ENCODE measurements around the gene SPP1.

The SPP1 gene

DNA sequence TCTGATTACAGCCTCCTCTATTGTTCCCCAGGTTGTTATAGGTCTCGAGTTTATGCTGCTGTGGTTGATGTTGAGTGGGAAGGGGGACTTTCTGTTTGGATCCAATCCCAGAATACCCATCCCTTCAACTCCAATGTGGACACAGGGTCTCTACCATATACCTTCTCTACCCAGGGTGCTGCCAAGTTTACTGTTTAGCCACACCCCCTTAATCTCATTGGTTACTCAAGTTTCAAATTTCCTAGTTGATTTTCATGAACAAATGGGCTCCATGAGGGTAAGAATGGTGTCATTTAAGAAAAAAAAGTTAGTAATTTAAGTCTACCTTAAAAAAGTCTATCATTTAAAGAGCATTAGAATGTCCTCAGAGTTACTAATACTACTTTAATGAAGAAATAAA is 3.6 kb upstream of the SPP1 start:
- H3K4me3 Mint-ChIP-seq, result no peak overlapping the region
- peaks cover 6% of the 10 kb centered on the region for H3K4me1 Mint-ChIP-seq (ENCODE audit: low read depth)
- no peak overlapping the region for H3K27ac Mint-ChIP-seq
- peaks cover 47% of the 10 kb centered on the region for H3K27me3 Mint-ChIP-seq (ENCODE audit: low read depth)
- H3K36me3 Mint-ChIP-seq (ENCODE audit: low read depth), result no peaks in the 10 kb centered on the region
- H3K9me3 Mint-ChIP-seq, result no peaks in the 10 kb centered on the region

DNA sequence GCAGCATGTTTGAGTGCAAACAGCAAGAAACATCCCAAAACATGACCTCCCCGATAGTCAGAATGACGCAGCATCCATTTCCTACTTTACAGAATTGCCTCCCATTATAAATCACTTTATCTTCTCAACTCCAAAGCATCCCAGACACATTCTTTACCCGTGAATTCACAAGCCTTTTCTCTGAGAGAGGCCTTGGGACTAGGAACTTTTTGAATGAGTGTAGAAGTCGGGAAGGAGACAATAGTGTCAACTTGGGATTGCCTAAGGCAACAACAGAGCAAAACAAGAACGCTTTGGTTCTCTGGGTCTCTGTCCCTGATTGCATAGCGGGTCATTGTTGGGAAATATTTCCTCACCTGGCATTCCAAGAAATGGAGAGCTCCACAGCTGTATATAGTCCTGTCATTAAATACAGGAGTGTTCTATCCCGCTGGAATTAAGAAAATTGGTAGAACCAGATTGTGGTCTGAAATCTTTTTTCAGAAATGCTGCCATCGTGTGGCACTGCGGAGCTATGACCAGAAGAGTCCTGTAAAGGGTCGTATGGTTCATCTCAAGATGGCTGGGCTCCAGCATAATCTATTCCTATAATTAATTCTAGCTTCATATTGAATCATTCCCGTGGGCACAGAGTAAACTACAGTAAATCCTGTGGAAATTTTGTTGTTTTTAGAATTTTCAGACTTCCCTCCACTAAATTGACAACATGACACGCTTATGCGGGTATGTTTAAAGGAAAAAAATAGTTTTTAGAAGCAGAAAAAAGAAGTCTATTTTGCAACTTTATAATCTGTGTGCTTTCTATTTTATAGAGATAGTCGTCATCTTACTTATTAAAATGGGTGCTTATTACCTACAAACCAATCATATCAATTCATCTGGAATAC is 2.0 kb upstream of the SPP1 start:
- H3K9me3 Mint-ChIP-seq, result no peaks in the 10 kb centered on the region
- H3K4me1 Mint-ChIP-seq (ENCODE audit: low read depth), result peaks cover 6% of the 10 kb centered on the region
- H3K27me3 Mint-ChIP-seq (ENCODE audit: low read depth), result peaks cover 54% of the 10 kb centered on the region
- H3K4me3 Mint-ChIP-seq, result no peak overlapping the region
- H3K27ac Mint-ChIP-seq, result no peak overlapping the region
- no peaks in the 10 kb centered on the region for H3K36me3 Mint-ChIP-seq (ENCODE audit: low read depth)

DNA sequence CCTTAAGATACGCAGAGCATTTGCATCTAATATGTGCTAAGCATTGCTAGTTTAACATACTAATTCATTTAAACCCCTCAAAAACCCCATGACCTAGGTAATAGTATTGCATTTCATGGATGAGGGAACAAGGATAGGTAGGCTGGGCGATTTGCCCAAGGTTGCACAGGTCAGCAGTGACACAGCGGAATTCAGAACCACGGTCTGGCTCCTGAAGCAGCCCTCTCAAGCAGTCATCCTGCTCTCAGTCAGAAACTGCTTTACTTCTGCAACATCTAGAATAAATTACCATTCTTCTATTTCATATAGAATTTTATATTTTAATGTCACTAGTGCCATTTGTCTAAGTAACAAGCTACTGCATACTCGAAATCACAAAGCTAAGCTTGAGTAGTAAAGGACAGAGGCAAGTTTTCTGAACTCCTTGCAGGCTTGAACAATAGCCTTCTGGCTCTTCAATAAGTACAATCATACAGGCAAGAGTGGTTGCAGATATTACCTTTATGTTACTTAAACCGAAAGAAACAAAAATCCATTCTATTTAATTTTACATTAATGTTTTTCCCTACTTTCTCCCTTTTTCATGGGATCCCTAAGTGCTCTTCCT is 555 bp upstream of the SPP1 start:
- H3K4me3 Mint-ChIP-seq, result no peak overlapping the region
- no peaks in the 10 kb centered on the region for H3K36me3 Mint-ChIP-seq (ENCODE audit: low read depth)
- H3K9me3 Mint-ChIP-seq, result no peaks in the 10 kb centered on the region
- no peak overlapping the region for H3K27ac Mint-ChIP-seq
- peaks cover 6% of the 10 kb centered on the region for H3K4me1 Mint-ChIP-seq (ENCODE audit: low read depth)
- H3K27me3 Mint-ChIP-seq (ENCODE audit: low read depth), result peaks cover 59% of the 10 kb centered on the region

DNA sequence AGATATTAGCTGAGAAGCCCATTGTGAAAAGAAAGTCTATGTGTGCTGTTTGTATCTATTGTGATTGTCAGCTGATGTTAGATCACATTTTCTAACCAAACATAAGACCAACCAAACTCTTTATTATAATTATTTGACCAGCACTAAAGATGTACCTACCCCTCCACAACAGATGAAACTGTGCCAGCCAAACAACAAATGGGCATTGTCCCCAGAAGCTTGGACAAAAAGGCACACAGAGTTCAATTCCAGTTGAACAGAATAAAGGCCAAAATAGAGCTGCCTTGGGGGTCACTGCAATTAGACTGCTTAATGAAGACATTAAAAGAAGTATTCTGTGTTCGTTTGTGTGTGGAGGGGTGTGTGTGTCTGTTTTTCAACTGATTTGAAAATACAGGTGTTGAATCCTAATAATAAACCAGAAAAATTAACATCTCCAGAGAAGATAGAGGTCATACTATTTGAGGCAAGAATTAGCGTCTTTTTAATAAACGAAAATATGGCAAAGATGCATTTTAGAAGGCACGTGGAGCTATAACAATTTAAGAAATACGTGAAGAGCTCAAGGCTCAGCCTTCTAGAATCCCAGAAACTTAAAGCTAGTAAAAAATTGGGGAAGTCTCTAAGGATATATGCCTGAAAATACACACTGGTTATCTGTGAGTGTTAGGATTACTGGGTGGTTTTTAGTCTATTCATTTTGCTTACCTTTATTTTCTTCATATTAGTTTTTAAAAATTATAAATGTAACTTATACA is 2.2 kb downstream of the SPP1 start:
- H3K9me3 Mint-ChIP-seq, result no peaks in the 10 kb centered on the region
- H3K27me3 Mint-ChIP-seq (ENCODE audit: low read depth), result peaks cover 44% of the 10 kb centered on the region
- no peak overlapping the region for H3K4me3 Mint-ChIP-seq
- H3K36me3 Mint-ChIP-seq (ENCODE audit: low read depth), result no peaks in the 10 kb centered on the region
- H3K4me1 Mint-ChIP-seq (ENCODE audit: low read depth), result peaks cover 6% of the 10 kb centered on the region
- H3K27ac Mint-ChIP-seq, result no peak overlapping the region

DNA sequence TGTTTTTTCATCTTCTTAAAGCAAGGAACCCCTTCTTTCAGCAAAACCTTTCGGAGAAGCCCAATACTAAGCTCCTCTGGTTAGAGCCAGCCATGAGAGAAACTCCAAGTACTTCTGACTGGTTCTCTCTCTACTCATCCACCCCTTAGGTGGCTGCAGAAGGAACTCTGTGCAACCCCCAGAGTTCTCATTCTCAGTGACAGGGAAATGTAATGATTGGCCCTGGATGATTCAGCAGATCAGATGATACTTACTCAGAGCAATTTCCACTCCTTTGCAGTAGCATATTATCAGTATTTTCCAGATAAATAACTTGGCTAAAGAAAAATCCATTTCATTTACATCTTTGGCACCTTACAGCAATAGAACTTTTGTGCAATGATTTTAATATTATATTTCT is 3.2 kb downstream of the SPP1 start:
- H3K36me3 Mint-ChIP-seq (ENCODE audit: low read depth), result no peaks in the 10 kb centered on the region
- no peak overlapping the region for H3K4me3 Mint-ChIP-seq
- H3K27ac Mint-ChIP-seq, result no peak overlapping the region
- H3K27me3 Mint-ChIP-seq (ENCODE audit: low read depth), result peaks cover 39% of the 10 kb centered on the region
- H3K4me1 Mint-ChIP-seq (ENCODE audit: low read depth), result peaks cover 5% of the 10 kb centered on the region
- H3K9me3 Mint-ChIP-seq, result no peaks in the 10 kb centered on the region

DNA sequence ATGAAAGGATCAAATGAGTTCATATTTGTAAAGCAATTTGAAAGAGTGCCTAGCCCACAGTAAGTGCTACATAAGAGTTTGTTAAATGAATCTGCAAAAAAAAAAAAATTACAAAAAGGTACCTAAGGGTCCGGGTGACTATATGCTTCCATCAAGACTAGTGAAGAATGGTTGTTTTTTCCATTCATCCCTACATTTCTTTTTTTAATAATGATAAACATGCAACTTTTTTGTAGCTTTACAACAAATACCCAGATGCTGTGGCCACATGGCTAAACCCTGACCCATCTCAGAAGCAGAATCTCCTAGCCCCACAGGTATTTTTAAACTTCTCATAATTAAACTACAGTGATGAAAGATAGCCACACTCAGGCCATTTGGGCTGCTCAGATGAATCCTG is 4.3 kb downstream of the SPP1 start:
- Mint-ChIP-seq H3K27ac (no peak overlapping the region), H3K27me3 (ENCODE audit: low read depth) (peaks cover 39% of the 10 kb centered on the region), H3K4me3 (no peak overlapping the region), H3K36me3 (ENCODE audit: low read depth) (no peaks in the 10 kb centered on the region), H3K9me3 (no peaks in the 10 kb centered on the region), H3K4me1 (ENCODE audit: low read depth) (peaks cover 4% of the 10 kb centered on the region)

DNA sequence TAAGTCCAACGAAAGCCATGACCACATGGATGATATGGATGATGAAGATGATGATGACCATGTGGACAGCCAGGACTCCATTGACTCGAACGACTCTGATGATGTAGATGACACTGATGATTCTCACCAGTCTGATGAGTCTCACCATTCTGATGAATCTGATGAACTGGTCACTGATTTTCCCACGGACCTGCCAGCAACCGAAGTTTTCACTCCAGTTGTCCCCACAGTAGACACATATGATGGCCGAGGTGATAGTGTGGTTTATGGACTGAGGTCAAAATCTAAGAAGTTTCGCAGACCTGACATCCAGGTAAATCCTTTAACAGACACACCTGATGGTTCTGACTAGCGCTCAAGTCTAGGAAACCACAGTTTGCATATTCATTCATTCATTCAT is 6.0 kb downstream of the SPP1 start:
- Mint-ChIP-seq H3K9me3 (no peaks in the 10 kb centered on the region), H3K4me3 (no peak overlapping the region), H3K27me3 (ENCODE audit: low read depth) (peaks cover 33% of the 10 kb centered on the region), H3K27ac (no peak overlapping the region), H3K36me3 (ENCODE audit: low read depth) (no peaks in the 10 kb centered on the region), H3K4me1 (ENCODE audit: low read depth) (no peaks in the 10 kb centered on the region)

DNA sequence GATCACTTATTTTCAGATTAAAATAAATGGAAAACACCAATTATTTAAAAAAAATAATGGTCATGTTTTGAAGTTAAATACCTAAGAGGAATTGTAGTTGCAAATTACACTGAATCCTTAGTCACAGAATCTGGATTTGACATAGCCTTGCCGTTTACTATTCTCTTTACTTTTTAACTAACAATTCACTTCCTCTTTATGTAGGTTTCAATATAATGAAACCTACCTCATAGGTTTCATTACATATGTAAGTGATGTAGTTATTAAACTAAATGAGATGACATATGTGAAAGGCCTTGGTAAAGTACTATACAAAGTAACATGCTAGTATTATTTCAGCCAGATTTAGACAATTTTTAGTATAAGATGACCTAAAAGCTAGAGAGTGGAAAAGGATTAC is 6.5 kb downstream of the SPP1 start:
- Mint-ChIP-seq H3K27me3 (ENCODE audit: low read depth) (peaks cover 37% of the 10 kb centered on the region), H3K27ac (no peak overlapping the region), H3K4me1 (ENCODE audit: low read depth) (no peaks in the 10 kb centered on the region), H3K9me3 (no peaks in the 10 kb centered on the region), H3K36me3 (ENCODE audit: low read depth) (no peaks in the 10 kb centered on the region), H3K4me3 (no peak overlapping the region)

DNA sequence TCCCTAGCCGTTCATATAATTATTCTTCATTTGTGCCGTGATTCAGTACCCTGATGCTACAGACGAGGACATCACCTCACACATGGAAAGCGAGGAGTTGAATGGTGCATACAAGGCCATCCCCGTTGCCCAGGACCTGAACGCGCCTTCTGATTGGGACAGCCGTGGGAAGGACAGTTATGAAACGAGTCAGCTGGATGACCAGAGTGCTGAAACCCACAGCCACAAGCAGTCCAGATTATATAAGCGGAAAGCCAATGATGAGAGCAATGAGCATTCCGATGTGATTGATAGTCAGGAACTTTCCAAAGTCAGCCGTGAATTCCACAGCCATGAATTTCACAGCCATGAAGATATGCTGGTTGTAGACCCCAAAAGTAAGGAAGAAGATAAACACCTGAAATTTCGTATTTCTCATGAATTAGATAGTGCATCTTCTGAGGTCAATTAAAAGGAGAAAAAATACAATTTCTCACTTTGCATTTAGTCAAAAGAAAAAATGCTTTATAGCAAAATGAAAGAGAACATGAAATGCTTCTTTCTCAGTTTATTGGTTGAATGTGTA is 7.0 kb downstream of the SPP1 start:
- Mint-ChIP-seq H3K36me3 (ENCODE audit: low read depth) (no peaks in the 10 kb centered on the region), H3K27ac (no peak overlapping the region), H3K9me3 (no peaks in the 10 kb centered on the region), H3K27me3 (ENCODE audit: low read depth) (peaks cover 36% of the 10 kb centered on the region), H3K4me1 (ENCODE audit: low read depth) (no peaks in the 10 kb centered on the region), H3K4me3 (no peak overlapping the region)

DNA sequence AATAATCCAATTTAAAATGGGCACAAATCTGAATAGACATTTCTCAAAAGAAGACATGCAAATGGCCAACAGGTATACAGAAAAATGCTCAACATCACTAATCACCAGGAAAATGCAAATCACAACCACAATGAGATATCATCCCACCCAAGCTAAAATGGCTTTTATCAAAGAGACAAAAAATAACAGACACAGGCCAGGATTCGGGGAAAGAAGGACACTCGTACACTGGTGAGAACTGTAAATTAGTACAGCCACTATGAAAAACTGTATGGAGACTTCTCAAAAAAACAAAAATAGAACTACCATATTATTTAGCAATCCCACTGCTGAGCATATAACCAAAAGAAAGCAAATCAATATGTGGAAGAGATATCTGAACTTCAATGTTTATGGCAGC is 8.5 kb downstream of the SPP1 start:
- H3K4me1 Mint-ChIP-seq (ENCODE audit: low read depth), result no peaks in the 10 kb centered on the region
- H3K4me3 Mint-ChIP-seq, result no peak overlapping the region
- H3K27ac Mint-ChIP-seq, result no peak overlapping the region
- H3K27me3 Mint-ChIP-seq (ENCODE audit: low read depth), result peaks cover 38% of the 10 kb centered on the region
- H3K9me3 Mint-ChIP-seq, result no peaks in the 10 kb centered on the region
- H3K36me3 Mint-ChIP-seq (ENCODE audit: low read depth), result no peaks in the 10 kb centered on the region

DNA sequence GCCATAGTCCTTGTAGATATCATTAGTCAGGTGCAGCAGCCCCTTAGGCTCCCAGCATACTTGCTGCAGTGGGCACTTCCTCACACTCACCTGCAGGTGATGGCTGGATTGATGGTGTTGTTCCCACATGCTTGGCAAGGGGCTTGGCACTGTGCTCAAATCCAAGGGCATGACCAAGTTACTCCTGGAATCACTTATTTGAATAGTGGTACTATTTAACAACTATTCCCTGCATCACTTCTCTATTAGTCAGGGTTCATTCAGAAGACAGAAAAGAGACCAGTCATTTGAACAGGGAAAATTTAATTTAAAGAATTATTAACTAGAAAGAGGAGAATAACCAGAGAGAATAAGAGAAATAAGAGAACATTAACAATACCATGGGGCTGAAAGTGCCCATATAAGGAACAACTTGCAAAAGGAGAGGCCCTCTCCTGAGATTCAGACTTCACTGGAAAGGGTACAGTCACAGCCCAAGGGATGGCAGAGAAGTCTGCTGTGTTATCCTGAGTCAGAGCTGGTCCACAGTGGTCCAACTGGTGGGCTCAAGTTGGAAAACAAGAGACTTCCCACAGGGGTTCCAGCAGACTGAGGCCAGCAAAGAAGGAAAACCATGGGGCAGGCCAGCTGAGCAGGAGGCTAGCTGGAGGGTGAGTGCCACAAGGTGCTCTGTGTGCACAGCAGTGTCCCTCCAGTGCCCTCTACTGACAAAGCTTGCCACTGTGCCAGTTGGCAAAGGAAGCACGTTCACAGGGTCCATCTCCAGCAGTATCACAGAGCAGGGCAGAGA is 9.8 kb downstream of the SPP1 start:
- no peak overlapping the region for H3K4me3 Mint-ChIP-seq
- no peaks in the 10 kb centered on the region for H3K9me3 Mint-ChIP-seq
- H3K36me3 Mint-ChIP-seq (ENCODE audit: low read depth), result no peaks in the 10 kb centered on the region
- no peak overlapping the region for H3K27ac Mint-ChIP-seq
- peaks cover 36% of the 10 kb centered on the region for H3K27me3 Mint-ChIP-seq (ENCODE audit: low read depth)
- H3K4me1 Mint-ChIP-seq (ENCODE audit: low read depth), result no peaks in the 10 kb centered on the region

DNA sequence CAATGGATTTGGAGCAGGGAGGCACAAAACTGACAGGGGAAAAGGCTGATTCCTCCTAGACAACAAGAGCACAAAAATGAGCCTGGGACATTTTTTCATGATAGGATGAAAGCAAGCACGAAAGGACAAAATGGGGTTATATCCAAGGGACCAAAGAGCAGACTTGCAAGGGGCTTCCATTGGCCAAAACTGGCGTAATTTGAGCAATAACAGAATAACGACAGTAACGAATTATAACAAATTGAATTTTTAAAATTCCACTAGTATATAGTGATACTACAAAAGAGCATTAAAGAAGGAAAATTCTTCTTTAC is 10.3 kb downstream of the SPP1 start:
- H3K27ac Mint-ChIP-seq, result no peak overlapping the region
- H3K4me3 Mint-ChIP-seq, result no peak overlapping the region
- no peaks in the 10 kb centered on the region for H3K4me1 Mint-ChIP-seq (ENCODE audit: low read depth)
- no peaks in the 10 kb centered on the region for H3K36me3 Mint-ChIP-seq (ENCODE audit: low read depth)
- peaks cover 36% of the 10 kb centered on the region for H3K27me3 Mint-ChIP-seq (ENCODE audit: low read depth)
- H3K9me3 Mint-ChIP-seq, result no peaks in the 10 kb centered on the region

DNA sequence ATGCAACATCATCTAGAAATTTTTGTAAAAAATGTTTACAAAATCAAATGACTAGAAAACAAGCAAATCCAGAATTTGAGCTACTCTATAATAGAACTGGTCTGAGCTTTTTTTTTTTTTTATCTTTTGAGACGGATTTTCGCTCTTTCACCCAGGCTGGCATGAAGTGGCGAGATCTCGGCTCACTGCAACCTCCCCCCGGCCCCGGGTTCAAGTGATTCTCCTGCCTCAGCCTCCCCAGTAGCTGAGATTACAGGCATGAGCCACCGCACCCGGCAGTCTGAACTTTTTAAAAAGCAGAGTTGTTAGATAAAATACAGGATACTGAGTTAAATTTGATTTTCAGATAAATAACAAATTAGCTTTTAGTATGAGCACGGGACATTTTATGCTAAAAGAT is 11.0 kb downstream of the SPP1 start:
- Mint-ChIP-seq H3K36me3 (ENCODE audit: low read depth) (no peaks in the 10 kb centered on the region), H3K27me3 (ENCODE audit: low read depth) (peaks cover 36% of the 10 kb centered on the region), H3K9me3 (no peaks in the 10 kb centered on the region), H3K4me3 (no peak overlapping the region), H3K27ac (no peak overlapping the region), H3K4me1 (ENCODE audit: low read depth) (peaks cover 2% of the 10 kb centered on the region)

DNA sequence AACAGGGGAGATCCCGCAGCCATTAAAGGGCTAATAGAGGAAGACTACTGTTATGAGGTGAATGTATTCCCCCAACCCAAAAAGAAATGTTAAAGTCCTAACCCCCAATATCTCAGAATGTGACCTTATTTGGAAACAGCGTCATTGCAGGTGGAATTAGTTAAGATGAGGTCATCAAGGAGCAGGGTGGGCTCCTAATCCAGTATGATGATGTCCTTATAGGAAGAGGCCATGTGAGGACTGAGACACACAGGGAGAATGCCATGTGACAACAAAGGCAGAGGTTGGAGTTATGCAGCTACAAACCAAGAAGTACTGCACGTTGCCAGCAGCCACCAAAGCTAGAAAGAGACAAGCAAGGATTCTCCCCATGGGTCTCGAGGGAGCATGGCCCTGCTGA is 14.3 kb downstream of the SPP1 start:
- H3K9me3 Mint-ChIP-seq, result no peaks in the 10 kb centered on the region
- peaks cover 22% of the 10 kb centered on the region for H3K27me3 Mint-ChIP-seq (ENCODE audit: low read depth)
- no peaks in the 10 kb centered on the region for H3K36me3 Mint-ChIP-seq (ENCODE audit: low read depth)
- no peak overlapping the region for H3K4me3 Mint-ChIP-seq
- peaks cover 7% of the 10 kb centered on the region for H3K4me1 Mint-ChIP-seq (ENCODE audit: low read depth)
- H3K27ac Mint-ChIP-seq, result no peak overlapping the region
